A673 (cell line): ENCODE data around the gene C10orf95. TPM values are rescaled to one million over a fixed set of nuclear protein-coding genes. Genes with fewer than 3 reads are reported as not detected.

Experiments used
- BruUV-seq: library from RNA; stranded (reverse); fragments of 400-500 nt; replicated peaks from 2 replicates; lab custom pipeline; 2021; lab: Mats Ljungman, UMichigan
- CTCF ChIA-PET: fragments of 300-600 bp; sonication (Branson Sonifier 250); formaldehyde crosslinking; loops from one replicate; lab custom pipeline; 2022; ENCODE audit warnings: antibody characterized with exemption; lab: Charles Lee
- POLR2A ChIA-PET: fragments of 300-600 bp; sonication (Branson Sonifier 250); formaldehyde crosslinking; loops from one replicate; lab custom pipeline; 2022; ENCODE audit warnings: antibody characterized with exemption; ENCODE audit not compliant: low non-redundant PET; lab: Charles Lee
- DNase-seq: peaks from one replicate; pipeline ENCODE4 v3.0.0-alpha.2; 2015; ENCODE audit warnings: low spot score
- H3K27ac ChIP-seq: fragments of 200-600 bp; sonication (generic); 2 replicates; pipeline ENCODE4 v1.5.1; 2016; ENCODE audit warnings: mixed run types, low read depth, mild to moderate bottlenecking, mixed read lengths, antibody characterized with exemption, low read length; ENCODE audit not compliant: poor library complexity, severe bottlenecking
- H3K27me3 ChIP-seq: fragments of 200-600 bp; sonication (generic); replicated peaks from 2 replicates; pipeline ENCODE4 v1.6.1; 2017; ENCODE audit warnings: mixed run types, low read depth, mild to moderate bottlenecking, mixed read lengths, antibody characterized with exemption, low read length; ENCODE audit not compliant: insufficient read depth, poor library complexity
- H3K36me3 ChIP-seq: fragments of 200-600 bp; sonication (generic); 2 replicates; pipeline ENCODE4 v1.6.1; 2016; ENCODE audit warnings: mixed run types, mild to moderate bottlenecking, mixed read lengths, antibody characterized with exemption, low read length; ENCODE audit not compliant: insufficient read depth, poor library complexity, severe bottlenecking
- H3K4me1 ChIP-seq: fragments of 200-600 bp; sonication (generic); 2 replicates; pipeline ENCODE4 v1.6.1; 2017; ENCODE audit warnings: mixed run types, mild to moderate bottlenecking, mixed read lengths, antibody characterized with exemption, low read length; ENCODE audit not compliant: insufficient read depth, poor library complexity, severe bottlenecking
- H3K4me3 ChIP-seq: fragments of 200-600 bp; sonication (generic); 2 replicates; pipeline ENCODE4 v1.5.1; 2016; ENCODE audit warnings: low read depth, mixed run types, mild to moderate bottlenecking, mixed read lengths, low read length; ENCODE audit not compliant: poor library complexity, severe bottlenecking
- H3K9me3 ChIP-seq: fragments of 200-600 bp; sonication (generic); 2 replicates; pipeline ENCODE4 v1.6.1; 2016; ENCODE audit warnings: mixed run types, low read depth, mild to moderate bottlenecking, mixed read lengths, antibody characterized with exemption, low read length; ENCODE audit not compliant: poor library complexity, severe bottlenecking
- CTCF ChIP-seq: fragments of 300-800, 200-600 bp; sonication (generic); conservative IDR thresholded peaks from 2 replicates; pipeline ENCODE4 v1.5.1; 2017; ENCODE audit warnings: low read depth, mild to moderate bottlenecking, antibody characterized with exemption, low read length, moderate library complexity, mixed read lengths
- EZH2 ChIP-seq: fragments of 200-600 bp; sonication (generic); IDR thresholded peaks from 2 replicates; pipeline ENCODE4 v1.6.1; 2017; ENCODE audit warnings: borderline replicate concordance, low read depth, mild to moderate bottlenecking, mixed read lengths, antibody characterized with exemption, low read length; ENCODE audit not compliant: poor library complexity, severe bottlenecking
- intact Hi-C: fragments of 100-400 bp; cut with micrococcal nuclease; formaldehyde crosslinking; loops from one replicate; pipeline ENCODE4 v1.10.0; 2022; ENCODE audit not compliant: unreplicated experiment
- total RNA-seq: library from RNA; stranded (reverse); gene quantifications from 2 replicates; pipeline ENCODE4 v1.2.3, GENCODE V29; 2021

The C10orf95 gene
- total RNA-seq, 1 experiment from 2014 or later = not detected

DNA sequence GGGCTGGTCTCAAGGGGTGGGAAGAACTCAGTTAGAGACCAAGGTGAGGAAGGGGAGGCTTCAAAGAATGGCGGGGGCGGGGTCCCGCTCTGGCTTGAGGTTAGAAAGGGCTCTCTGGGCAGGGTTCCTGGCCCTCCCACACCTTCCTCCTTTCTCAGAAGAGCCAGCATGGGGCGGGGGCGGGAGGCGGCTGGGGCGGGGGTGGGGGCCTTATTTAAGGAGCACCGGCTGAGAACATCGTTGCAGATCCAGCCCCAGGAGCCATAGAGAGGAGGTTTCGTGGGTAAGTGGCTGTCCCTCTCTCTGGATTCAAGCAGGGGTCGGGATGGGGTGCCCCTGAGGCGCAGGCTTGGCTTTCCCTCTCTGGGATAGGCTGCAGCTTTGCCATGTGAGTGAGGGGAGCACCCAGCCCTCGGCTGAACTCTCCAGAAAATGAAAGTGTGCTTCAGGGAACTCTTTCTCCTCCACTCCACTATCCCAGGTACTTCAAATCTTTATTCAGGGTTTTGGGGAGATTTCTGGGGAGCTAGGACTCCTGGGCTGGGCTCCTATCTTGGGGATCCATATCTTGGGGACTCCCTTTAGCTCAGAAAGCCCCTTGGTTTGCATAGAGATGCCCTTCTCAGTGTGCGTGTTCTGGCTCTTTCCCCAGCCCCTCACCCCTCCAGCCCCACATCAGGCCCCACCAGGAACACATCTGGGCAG, 15.7 kb downstream of the C10orf95 start:
- Histone ChIP-seq H3K36me3 (no peaks in the 10 kb centered on the region), H3K27me3 (no peaks in the 10 kb centered on the region), H3K27ac (peak overlapping the region; percentile 8), H3K4me1 (peaks cover 13% of the 10 kb centered on the region), H3K4me3 (peak overlapping the region; percentile 27), H3K9me3 (no peaks in the 10 kb centered on the region)
- TF ChIP-seq CTCF (no peak), EZH2 (no peak)
- ChIA-PET POLR2A (interaction anchor here (0.6 kb wide), 1 partner anchor 12 kb away, joined by 3 read pairs; no protein-coding TSS in a partner anchor), CTCF (no interaction called here)
- BruUV-seq = no TSS peak
- peak; percentile 19 for DNase-seq
- intact Hi-C loops = no loop called here

DNA sequence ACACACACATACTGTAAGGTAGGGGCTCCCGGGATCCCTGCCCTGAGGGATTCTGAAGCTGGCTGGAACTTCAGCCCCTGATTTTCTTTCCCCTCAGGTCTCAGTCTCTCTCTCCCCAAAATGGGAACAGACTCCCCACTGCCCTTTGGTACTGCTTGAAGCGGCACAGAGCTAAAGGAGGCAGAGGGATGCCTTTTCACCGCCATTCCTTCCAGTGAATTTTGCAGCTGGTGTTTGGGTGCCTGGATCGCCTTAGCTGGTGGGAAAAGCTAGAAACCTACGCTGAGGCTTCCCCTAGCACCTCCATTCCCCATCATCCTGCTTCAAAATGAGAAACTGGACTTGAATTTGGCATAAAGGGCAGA, 16.2 kb downstream of the C10orf95 start:
- H3K4me3 ChIP-seq = peak overlapping the region; percentile 27
- DNase-seq = no peak
- ChIA-PET CTCF (no interaction called here), POLR2A (interaction anchor here (0.6 kb wide), 1 partner anchor 11 kb away, joined by 3 read pairs; no protein-coding TSS in a partner anchor)
- intact Hi-C loops = no loop called here
- no peaks in the 10 kb centered on the region for H3K36me3 ChIP-seq
- H3K27ac ChIP-seq = peak overlapping the region; percentile 8
- H3K9me3 ChIP-seq = no peaks in the 10 kb centered on the region
- H3K4me1 ChIP-seq = peaks cover 13% of the 10 kb centered on the region
- no peaks in the 10 kb centered on the region for H3K27me3 ChIP-seq
- TF ChIP-seq EZH2 = no peak
- no peak for TF ChIP-seq CTCF
- no TSS peak for BruUV-seq

DNA sequence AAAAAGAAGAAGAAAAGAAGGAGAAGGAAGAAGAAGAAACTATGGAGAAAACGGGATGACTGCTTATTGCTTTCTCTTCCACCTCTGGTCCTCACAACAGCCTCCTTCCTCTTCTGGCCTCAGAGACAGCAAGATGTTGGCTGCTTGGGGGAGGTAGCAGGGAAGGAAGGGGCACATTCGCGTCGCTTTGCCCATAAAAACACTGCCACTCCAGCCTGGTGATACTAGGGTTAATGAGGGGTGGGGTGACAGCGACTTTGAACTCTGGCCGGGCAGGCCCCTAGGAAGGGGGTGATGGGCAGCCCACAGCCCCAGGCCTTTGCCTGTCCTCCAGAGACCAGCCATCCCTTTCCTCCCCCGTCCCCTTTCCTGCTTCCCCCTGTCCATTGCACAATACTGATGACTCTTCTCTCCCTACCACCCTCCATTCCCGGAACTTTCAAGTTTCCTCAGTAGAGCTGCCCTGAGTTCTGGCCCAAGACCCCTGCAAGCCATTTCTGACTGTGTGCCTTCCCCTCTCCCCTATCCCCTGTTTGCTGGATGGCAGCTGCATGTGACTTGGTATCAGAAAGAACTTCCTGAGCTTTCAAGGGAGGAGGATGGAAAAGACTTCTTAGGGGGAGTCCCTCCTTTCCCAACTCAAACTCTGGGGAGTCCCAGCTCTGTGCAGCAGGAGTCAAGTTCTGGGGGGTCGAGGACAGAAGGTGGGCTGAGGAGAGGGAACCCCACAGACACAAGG, 16.8 kb downstream of the C10orf95 start:
- ChIA-PET POLR2A (interaction anchor here (0.6 kb wide), 1 partner anchor 11 kb away, joined by 3 read pairs; no protein-coding TSS in a partner anchor), CTCF (no interaction called here)
- no peaks in the 10 kb centered on the region for H3K27me3 ChIP-seq
- H3K9me3 ChIP-seq = no peaks in the 10 kb centered on the region
- no TSS peak for BruUV-seq
- peaks cover 13% of the 10 kb centered on the region for H3K4me1 ChIP-seq
- H3K27ac ChIP-seq = no peak overlapping the region
- DNase-seq = no peak
- TF ChIP-seq EZH2 = no peak
- no peak for TF ChIP-seq CTCF
- intact Hi-C loops = no loop called here
- no peaks in the 10 kb centered on the region for H3K36me3 ChIP-seq
- no peak overlapping the region for H3K4me3 ChIP-seq
